ENCODE data around the gene CT47C1. TPM values are rescaled to one million over a fixed set of nuclear protein-coding genes. Genes with fewer than 3 reads are reported as not detected.

CT47C1 gene
- total RNA-seq, 1 experiment from 2014 or later = not detected

- CTCF ChIA-PET = no interaction called here
- Histone ChIP-seq H3K36me3 (ENCODE audit: control insufficient read depth, insufficient read depth, low read length) (no peaks in the 10 kb centered on the region), H3K4me1 (ENCODE audit: control insufficient read depth, insufficient read depth, low read length) (no peaks in the 10 kb centered on the region), H3K27me3 (ENCODE audit: control insufficient read depth, insufficient read depth, low read length) (no peaks in the 10 kb centered on the region; the same call in 1 of the 2 replicates), H3K27ac (ENCODE audit: low read length) (no peak overlapping the region), H3K4me3 (ENCODE audit: low read depth in 2 of 2, low read length in 2 of 2) (no peak overlapping the region), H3K9me3 (ENCODE audit: control insufficient read depth, insufficient read depth, low read depth, low read length) (no peaks in the 10 kb centered on the region)
- TF ChIP-seq REST (IDR thresholded peaks at IDR 0.05; ENCODE audit: insufficient read depth in 1 of 2, low read depth in 2 of 2, low read length in 1 of 2) (no peak), CTCF (IDR thresholded peaks at IDR 0.05) (no peak), TCF7L2 (IDR thresholded peaks at IDR 0.05; ENCODE audit: low read depth, low read length) (no peak), SIN3A (IDR thresholded peaks at IDR 0.05; ENCODE audit: borderline replicate concordance, insufficient read depth, low read depth, low read length) (no peak), POLR2AphosphoS5 (IDR thresholded peaks at IDR 0.05; ENCODE audit: low read depth, low read length) (no peak)
- no TSS peak for BruUV-seq (replicated peaks)
- in situ Hi-C loops (cut with HindIII; ENCODE audit: low pct_unique_long_range_greater_than_20kb, low sequenced_read_pairs) = no loop called here
- no peak for DNase-seq (ENCODE audit: low read depth, low spot score)
- POLR2A ChIA-PET = no interaction called here
- ATAC-seq = no peak
- intact Hi-C loops (cut with micrococcal nuclease; ENCODE audit: unreplicated experiment) = no loop called here
Observed at GRCh38 chrX:119075270-119076025, 2.7 kb downstream of the CT47C1 start.

GRCh38 chrX:119082278-119082677 is 9.5 kb downstream of the CT47C1 start:
- Histone ChIP-seq H3K27me3 (ENCODE audit: control insufficient read depth, insufficient read depth, low read length) (peaks cover 18% of the 10 kb centered on the region), H3K4me1 (ENCODE audit: control insufficient read depth, insufficient read depth, low read length) (no peaks in the 10 kb centered on the region), H3K4me3 (ENCODE audit: low read depth in 2 of 2, low read length in 2 of 2) (no peak overlapping the region), H3K36me3 (ENCODE audit: control insufficient read depth, insufficient read depth, low read length) (no peaks in the 10 kb centered on the region), H3K27ac (ENCODE audit: low read length) (no peak overlapping the region), H3K9me3 (ENCODE audit: control insufficient read depth, insufficient read depth, low read depth, low read length) (no peaks in the 10 kb centered on the region)
- TF ChIP-seq CTCF (IDR thresholded peaks at IDR 0.05) (no peak), REST (IDR thresholded peaks at IDR 0.05; ENCODE audit: insufficient read depth in 1 of 2, low read depth in 2 of 2, low read length in 1 of 2) (no peak), POLR2AphosphoS5 (IDR thresholded peaks at IDR 0.05; ENCODE audit: low read depth, low read length) (no peak), TCF7L2 (IDR thresholded peaks at IDR 0.05; ENCODE audit: low read depth, low read length) (no peak), SIN3A (IDR thresholded peaks at IDR 0.05; ENCODE audit: borderline replicate concordance, insufficient read depth, low read depth, low read length) (no peak)
- in situ Hi-C loops (cut with HindIII; ENCODE audit: low pct_unique_long_range_greater_than_20kb, low sequenced_read_pairs) (no loop called here), intact Hi-C loops (cut with micrococcal nuclease; ENCODE audit: unreplicated experiment) (no loop called here)
- BruUV-seq (replicated peaks) = no TSS peak
- ChIA-PET POLR2A (interaction anchor here (0.6 kb wide), 1 partner anchor 72 kb away, joined by 4 read pairs; no protein-coding TSS in a partner anchor), CTCF (no interaction called here)
- no peak for DNase-seq (ENCODE audit: low read depth, low spot score)
- ATAC-seq = no peak
